Measurements from ENCODE around the gene DUSP8.
A peak's percentile ranks its signal among the peaks of the same experiment; 100 is the strongest.

The DUSP8 gene

DNA sequence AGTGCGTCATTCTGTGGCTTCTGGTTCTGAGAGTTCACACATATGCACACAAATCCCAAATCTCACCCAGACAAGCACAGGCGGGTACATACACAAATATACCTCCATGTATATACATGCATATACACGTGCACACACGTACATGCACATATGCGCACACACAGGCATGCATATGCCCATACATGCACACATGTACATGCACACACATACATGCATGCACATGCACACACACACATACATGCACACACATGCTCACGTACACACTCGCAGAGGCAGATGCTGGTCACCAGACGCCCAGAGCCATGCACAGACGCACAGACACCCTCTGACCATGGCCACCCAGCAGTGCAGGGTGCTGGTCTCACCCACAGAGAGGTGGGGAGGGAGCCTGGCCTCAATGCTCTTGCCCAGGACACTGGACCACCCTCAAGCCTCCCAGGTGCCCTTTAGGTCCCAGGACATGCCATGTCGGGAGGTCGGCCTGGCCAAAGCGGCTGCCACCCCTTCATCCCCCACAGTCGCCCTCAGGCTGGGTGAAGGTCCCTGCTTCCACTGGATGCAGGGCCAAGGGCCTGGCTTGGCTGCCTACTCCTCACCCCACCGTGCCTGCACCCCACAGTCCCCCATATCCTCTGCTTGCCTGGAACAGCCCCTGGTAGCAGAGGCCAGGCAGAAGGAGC, 9.5 kb downstream of the DUSP8 start:
- no peak overlapping the region for H3K9ac ChIP-seq (ENCODE audit: low read length in 5 of 5)
- no peak overlapping the region for H3K27ac ChIP-seq (ENCODE audit: low read depth, low read length)
- H3K4me3 ChIP-seq (ENCODE audit: low read depth in 1 of 5, low read length in 5 of 5), result no peak overlapping the region
- H3K27me3 ChIP-seq (ENCODE audit: control insufficient read depth in 5 of 5, insufficient read depth in 4 of 5, low read length in 5 of 5), result no peaks in the 10 kb centered on the region
- peaks cover 0 to 47% (median 15%) of the 10 kb centered on the region in 5 donors for H3K36me3 ChIP-seq (ENCODE audit: control insufficient read depth in 5 of 5, insufficient read depth in 5 of 5, low read length in 5 of 5)
- H3K4me1 ChIP-seq (ENCODE audit: control insufficient read depth in 5 of 5, insufficient read depth in 5 of 5, low read length in 5 of 5), result peaks cover 6 to 76% (median 42%) of the 10 kb centered on the region in 5 donors
- H3K9me3 ChIP-seq (ENCODE audit: control insufficient read depth in 5 of 5, low read length in 5 of 5), result no peaks in the 10 kb centered on the region

DNA sequence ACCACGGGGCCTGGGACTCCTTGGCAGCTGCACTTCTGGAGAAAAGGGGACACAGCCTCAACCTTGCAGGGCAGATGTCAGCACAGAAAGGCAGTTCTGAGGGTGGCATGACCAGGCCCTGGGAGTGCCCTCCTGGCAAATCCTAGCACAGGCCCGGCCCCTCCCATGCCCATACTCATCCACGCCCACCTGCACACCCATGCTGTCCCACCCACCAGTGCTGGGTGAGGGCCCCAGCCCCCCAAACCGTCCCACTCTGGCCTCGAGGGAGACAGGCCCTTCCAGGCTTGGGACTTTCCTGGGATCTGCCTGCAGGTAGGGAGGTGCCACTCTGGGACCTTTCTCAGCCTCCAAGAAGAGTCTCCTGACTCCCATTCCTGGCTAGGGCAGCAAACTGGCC, 10.1 kb downstream of the DUSP8 start:
- peak overlapping the region in 1 of 5 donors; percentile 1 for H3K9ac ChIP-seq (ENCODE audit: low read length in 5 of 5)
- peaks cover 0 to 53% (median 17%) of the 10 kb centered on the region in 5 donors for H3K36me3 ChIP-seq (ENCODE audit: control insufficient read depth in 5 of 5, insufficient read depth in 5 of 5, low read length in 5 of 5)
- no peaks in the 10 kb centered on the region for H3K27me3 ChIP-seq (ENCODE audit: control insufficient read depth in 5 of 5, insufficient read depth in 4 of 5, low read length in 5 of 5)
- H3K9me3 ChIP-seq (ENCODE audit: control insufficient read depth in 5 of 5, low read length in 5 of 5), result no peaks in the 10 kb centered on the region
- H3K4me1 ChIP-seq (ENCODE audit: control insufficient read depth in 5 of 5, insufficient read depth in 5 of 5, low read length in 5 of 5), result peaks cover 6 to 78% (median 42%) of the 10 kb centered on the region in 5 donors
- no peak overlapping the region for H3K27ac ChIP-seq (ENCODE audit: low read depth, low read length)
- no peak overlapping the region for H3K4me3 ChIP-seq (ENCODE audit: low read depth in 1 of 5, low read length in 5 of 5)

DNA sequence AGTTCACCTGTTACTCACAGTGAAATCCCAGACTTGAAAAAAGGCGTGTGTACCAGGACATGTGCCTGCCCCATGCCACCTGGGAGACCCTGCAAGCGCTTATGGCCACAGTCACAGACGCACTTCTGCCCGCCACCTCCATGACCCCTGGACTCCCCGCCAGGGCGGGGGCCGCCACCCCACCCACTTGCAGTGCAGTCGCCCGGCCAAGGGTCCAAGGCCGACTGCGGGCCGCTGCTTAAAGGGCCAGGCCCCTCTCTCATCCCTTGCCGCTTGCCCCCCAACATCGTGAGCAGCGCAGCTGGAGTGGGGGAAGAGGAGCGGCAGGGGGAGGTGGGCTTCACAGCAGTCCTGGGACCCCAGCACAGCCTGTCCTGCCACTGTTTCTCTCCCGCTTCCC, 10.8 kb downstream of the DUSP8 start:
- H3K27me3 ChIP-seq (ENCODE audit: control insufficient read depth in 5 of 5, insufficient read depth in 4 of 5, low read length in 5 of 5), result no peaks in the 10 kb centered on the region
- no peak overlapping the region for H3K9ac ChIP-seq (ENCODE audit: low read length in 5 of 5)
- H3K9me3 ChIP-seq (ENCODE audit: control insufficient read depth in 5 of 5, low read length in 5 of 5), result no peaks in the 10 kb centered on the region
- peaks cover 0 to 53% (median 17%) of the 10 kb centered on the region in 5 donors for H3K36me3 ChIP-seq (ENCODE audit: control insufficient read depth in 5 of 5, insufficient read depth in 5 of 5, low read length in 5 of 5)
- H3K4me1 ChIP-seq (ENCODE audit: control insufficient read depth in 5 of 5, insufficient read depth in 5 of 5, low read length in 5 of 5), result peaks cover 6 to 77% (median 42%) of the 10 kb centered on the region in 5 donors
- no peak overlapping the region for H3K4me3 ChIP-seq (ENCODE audit: low read depth in 1 of 5, low read length in 5 of 5)
- H3K27ac ChIP-seq (ENCODE audit: low read depth, low read length), result no peak overlapping the region

DNA sequence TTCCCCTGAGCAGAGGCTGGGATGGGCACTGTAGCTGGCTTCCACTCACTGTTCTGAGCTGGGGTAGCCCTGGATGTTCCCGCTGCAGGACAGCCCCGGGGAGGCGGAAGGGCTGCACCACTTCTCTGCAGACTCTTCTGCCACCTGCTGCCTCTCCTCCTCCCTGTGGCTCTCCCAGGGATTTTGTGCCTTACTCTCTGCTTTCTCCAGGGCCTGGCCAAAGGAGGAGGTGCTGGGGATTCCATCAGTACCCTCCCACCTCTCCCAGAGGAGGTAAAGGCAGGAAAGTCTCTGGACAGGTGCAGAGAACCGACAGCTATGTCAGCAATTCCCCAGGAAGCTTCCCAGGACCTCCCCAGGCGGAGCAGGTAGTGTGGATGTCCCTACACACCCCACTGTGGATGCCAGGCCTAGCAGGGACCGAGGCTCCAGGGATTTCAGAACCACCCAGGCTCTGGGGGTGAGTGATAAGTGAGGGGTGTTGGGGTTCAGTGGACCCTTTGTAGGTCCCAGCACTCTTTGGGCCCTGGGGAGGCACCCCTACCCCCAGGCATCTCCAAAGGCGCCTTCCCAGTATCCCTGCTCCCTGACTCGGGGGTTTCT, 11.3 kb downstream of the DUSP8 start:
- peaks cover 6 to 73% (median 42%) of the 10 kb centered on the region in 5 donors for H3K4me1 ChIP-seq (ENCODE audit: control insufficient read depth in 5 of 5, insufficient read depth in 5 of 5, low read length in 5 of 5)
- H3K9ac ChIP-seq (ENCODE audit: low read length in 5 of 5), result no peak overlapping the region

DNA sequence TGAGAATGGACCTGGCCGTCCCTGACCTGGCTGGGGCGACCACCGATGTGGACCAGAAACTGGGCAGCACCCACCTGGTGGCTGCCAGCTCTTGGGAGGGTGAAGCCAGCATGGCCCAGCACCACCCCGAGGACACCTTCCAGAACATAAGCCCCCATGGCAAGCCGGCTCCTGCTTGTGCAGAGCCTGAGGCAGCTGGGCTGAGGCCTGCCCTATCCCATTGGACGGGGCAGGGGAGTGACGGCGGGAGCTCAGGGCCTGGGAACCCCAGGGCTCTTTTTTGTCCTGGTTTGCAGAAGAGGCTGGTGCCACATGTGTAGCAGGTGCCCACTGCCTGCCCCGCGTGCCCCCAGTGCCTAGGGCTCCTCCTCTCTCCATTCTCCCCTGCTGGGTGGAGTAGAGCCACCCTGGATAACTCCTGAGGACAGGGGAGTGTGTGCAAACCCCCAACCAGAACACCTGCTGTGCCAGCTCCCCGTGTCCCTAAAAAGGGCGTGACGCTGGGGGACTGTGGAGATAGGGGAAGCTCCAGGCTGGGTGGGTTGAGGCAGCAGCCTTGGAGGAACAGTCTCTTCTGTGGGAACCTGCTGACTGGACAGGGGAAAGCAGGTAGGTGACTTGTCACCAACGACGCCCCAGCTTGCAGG, 11.9 kb downstream of the DUSP8 start:
- Histone ChIP-seq H3K9ac (ENCODE audit: low read length in 5 of 5) (peak overlapping the region in 2 of 5 donors; percentile 23 to 30), H3K4me1 (ENCODE audit: control insufficient read depth in 5 of 5, insufficient read depth in 5 of 5, low read length in 5 of 5) (peaks cover 6 to 69% (median 42%) of the 10 kb centered on the region in 5 donors)

More for the DNA sequence above, 11.3 kb downstream of the DUSP8 start:
- Histone ChIP-seq H3K27ac (ENCODE audit: low read depth, low read length) (no peak overlapping the region), H3K27me3 (ENCODE audit: control insufficient read depth in 5 of 5, insufficient read depth in 4 of 5, low read length in 5 of 5) (no peaks in the 10 kb centered on the region), H3K36me3 (ENCODE audit: control insufficient read depth in 5 of 5, insufficient read depth in 5 of 5, low read length in 5 of 5) (peaks cover 0 to 50% (median 17%) of the 10 kb centered on the region in 5 donors), H3K4me3 (ENCODE audit: low read depth in 1 of 5, low read length in 5 of 5) (no peak overlapping the region), H3K9me3 (ENCODE audit: control insufficient read depth in 5 of 5, low read length in 5 of 5) (no peaks in the 10 kb centered on the region)

DNA sequence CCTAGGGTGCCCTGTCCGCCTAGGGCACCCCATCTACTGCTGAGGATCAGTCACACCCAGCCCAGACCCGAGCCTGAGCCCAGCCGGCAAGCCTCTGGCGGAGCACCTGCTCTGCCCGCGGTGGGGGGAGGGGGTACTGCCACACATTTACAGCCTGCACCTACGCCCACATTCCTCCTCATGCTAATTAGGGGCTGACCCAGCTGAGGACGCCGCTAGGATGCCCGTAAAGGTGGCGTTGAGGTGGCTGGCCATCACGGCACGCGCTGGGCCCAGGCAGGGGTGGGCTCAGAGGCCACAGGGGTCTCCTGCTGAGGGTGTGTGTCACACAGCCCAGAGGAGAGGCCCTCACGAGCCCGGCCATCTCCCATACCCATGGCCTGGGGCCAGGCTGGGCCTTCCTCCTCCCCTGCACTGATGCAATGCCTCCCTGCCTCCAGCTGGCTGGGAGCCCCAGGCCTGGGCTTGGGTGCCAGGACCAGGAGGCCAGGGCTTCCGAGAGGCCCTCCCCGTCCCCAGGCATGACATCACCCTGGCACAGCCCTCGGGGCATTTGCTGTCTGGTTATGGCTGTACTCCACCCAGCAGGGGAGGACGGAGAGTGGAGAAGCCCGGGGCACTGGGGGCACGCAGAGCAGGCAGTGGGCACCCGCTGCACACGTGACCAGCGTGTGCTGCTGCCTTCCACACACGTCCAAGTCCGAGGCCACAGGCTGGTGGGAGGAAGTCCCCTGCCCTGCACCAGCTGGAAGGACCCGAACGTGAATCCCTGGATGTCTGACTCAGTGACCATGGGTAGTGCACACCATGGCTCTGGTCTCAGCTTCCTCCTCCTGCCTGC, 12.7 kb downstream of the DUSP8 start:
- peak overlapping the region in 1 of 5 donors; percentile 37 for H3K4me3 ChIP-seq (ENCODE audit: low read depth in 1 of 5, low read length in 5 of 5)
- H3K4me1 ChIP-seq (ENCODE audit: control insufficient read depth in 5 of 5, insufficient read depth in 5 of 5, low read length in 5 of 5), result peaks cover 6 to 61% (median 36%) of the 10 kb centered on the region in 5 donors
- H3K9ac ChIP-seq (ENCODE audit: low read length in 5 of 5), result peak overlapping the region in 3 of 5 donors; percentile 5 to 65 (median 46)
- no peaks in the 10 kb centered on the region for H3K27me3 ChIP-seq (ENCODE audit: control insufficient read depth in 5 of 5, insufficient read depth in 4 of 5, low read length in 5 of 5)
- peak overlapping the region; percentile 69 for H3K27ac ChIP-seq (ENCODE audit: low read depth, low read length)
- no peaks in the 10 kb centered on the region for H3K9me3 ChIP-seq (ENCODE audit: control insufficient read depth in 5 of 5, low read length in 5 of 5)
- peaks cover 0 to 43% (median 13%) of the 10 kb centered on the region in 5 donors for H3K36me3 ChIP-seq (ENCODE audit: control insufficient read depth in 5 of 5, insufficient read depth in 5 of 5, low read length in 5 of 5)

More for the DNA sequence above, 11.9 kb downstream of the DUSP8 start:
- Histone ChIP-seq H3K27ac (ENCODE audit: low read depth, low read length) (peak overlapping the region; percentile 30), H3K9me3 (ENCODE audit: control insufficient read depth in 5 of 5, low read length in 5 of 5) (no peaks in the 10 kb centered on the region), H3K4me3 (ENCODE audit: low read depth in 1 of 5, low read length in 5 of 5) (no peak overlapping the region), H3K27me3 (ENCODE audit: control insufficient read depth in 5 of 5, insufficient read depth in 4 of 5, low read length in 5 of 5) (no peaks in the 10 kb centered on the region), H3K36me3 (ENCODE audit: control insufficient read depth in 5 of 5, insufficient read depth in 5 of 5, low read length in 5 of 5) (peaks cover 0 to 45% (median 13%) of the 10 kb centered on the region in 5 donors)

DNA sequence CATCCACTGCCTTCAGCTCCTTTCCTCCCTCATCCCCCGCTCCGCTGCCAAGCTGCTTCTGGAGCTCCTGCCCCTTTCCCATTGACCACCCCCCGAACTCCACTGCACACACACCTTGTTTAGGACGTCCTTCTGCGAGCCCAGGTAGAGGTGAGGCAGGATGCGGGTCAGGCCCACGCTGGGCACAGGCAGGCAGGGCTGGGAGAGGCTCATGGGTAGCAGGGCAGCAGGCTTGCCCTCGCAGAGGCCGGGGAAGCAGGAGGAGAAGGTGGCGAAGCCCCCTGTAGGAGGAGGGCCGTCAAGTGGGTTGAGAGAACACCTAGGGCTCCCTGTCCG, 13.3 kb downstream of the DUSP8 start:
- Histone ChIP-seq H3K27me3 (ENCODE audit: control insufficient read depth in 5 of 5, insufficient read depth in 4 of 5, low read length in 5 of 5) (no peaks in the 10 kb centered on the region), H3K27ac (ENCODE audit: low read depth, low read length) (peak overlapping the region; percentile 69), H3K36me3 (ENCODE audit: control insufficient read depth in 5 of 5, insufficient read depth in 5 of 5, low read length in 5 of 5) (peaks cover 0 to 38% (median 12%) of the 10 kb centered on the region in 5 donors), H3K4me1 (ENCODE audit: control insufficient read depth in 5 of 5, insufficient read depth in 5 of 5, low read length in 5 of 5) (peaks cover 6 to 56% (median 36%) of the 10 kb centered on the region in 5 donors), H3K9me3 (ENCODE audit: control insufficient read depth in 5 of 5, low read length in 5 of 5) (no peaks in the 10 kb centered on the region), H3K4me3 (ENCODE audit: low read depth in 1 of 5, low read length in 5 of 5) (peak overlapping the region in 2 of 5 donors; percentile 13 to 37), H3K9ac (ENCODE audit: low read length in 5 of 5) (peak overlapping the region in 3 of 5 donors; percentile 5 to 65 (median 46))

DNA sequence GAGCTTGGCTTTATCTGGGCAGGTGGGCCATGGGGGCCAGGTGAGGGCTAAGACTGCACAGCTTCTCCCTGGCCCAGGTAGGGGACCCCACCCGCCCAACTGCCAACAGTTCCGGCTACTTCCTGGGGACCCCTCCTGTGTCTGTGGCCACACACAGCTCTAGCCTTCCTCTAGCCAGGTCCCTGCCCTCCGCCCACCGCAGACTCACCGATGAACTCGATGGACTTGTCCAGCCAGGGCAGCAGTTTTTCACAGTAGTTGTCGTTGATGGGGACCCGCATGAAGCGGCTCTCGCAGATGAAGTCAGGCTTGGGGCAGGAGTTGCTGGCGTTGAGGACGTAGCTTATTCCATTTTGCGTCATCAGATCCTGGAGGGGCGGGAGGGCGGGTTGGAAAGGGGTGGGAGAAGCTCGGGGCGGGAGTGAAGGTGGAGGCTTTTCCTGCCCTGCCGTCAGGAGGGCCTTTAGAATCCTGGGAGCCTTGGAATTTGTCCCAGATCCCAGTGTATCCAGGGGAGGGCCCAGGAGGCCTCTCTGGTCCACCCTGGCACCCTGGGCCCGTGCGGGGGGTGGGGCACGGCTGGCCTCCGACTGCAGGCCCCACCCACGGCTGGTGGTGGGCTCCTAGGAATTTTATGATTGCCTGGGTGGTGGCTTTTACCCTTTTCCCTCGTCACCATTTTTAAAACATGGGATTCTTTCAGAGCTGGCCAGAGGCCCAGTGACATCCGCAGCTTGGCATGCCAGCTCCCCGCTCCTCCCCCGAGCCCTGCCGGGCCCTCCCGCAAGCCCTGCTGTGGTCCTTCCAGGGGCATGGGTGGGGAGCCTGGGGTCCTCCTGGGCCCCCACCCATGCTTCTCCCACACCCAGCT, 13.9 kb downstream of the DUSP8 start:
- Histone ChIP-seq H3K9ac (ENCODE audit: low read length in 5 of 5) (peak overlapping the region in 3 of 5 donors; percentile 0 to 65 (median 46)), H3K4me3 (ENCODE audit: low read depth in 1 of 5, low read length in 5 of 5) (peak overlapping the region in 1 of 5 donors; percentile 13)

More for the DNA sequence above, 13.9 kb downstream of the DUSP8 start:
- peaks cover 6 to 50% (median 36%) of the 10 kb centered on the region in 5 donors for H3K4me1 ChIP-seq (ENCODE audit: control insufficient read depth in 5 of 5, insufficient read depth in 5 of 5, low read length in 5 of 5)
- H3K9me3 ChIP-seq (ENCODE audit: control insufficient read depth in 5 of 5, low read length in 5 of 5), result no peaks in the 10 kb centered on the region
- H3K27ac ChIP-seq (ENCODE audit: low read depth, low read length), result peak overlapping the region; percentile 69
- no peaks in the 10 kb centered on the region for H3K27me3 ChIP-seq (ENCODE audit: control insufficient read depth in 5 of 5, insufficient read depth in 4 of 5, low read length in 5 of 5)
- H3K36me3 ChIP-seq (ENCODE audit: control insufficient read depth in 5 of 5, insufficient read depth in 5 of 5, low read length in 5 of 5), result peaks cover 0 to 34% (median 9%) of the 10 kb centered on the region in 5 donors

Measured in subcutaneous abdominal adipose tissue (tissue), 5 donors.